Activated T-cell treated with anti-CD3 and anti-CD28 coated beads, Interleukin-2, amount 50 U/mL, for 1 hour (primary cell): ENCODE data around the gene CDH16.
"Not testable (repeated sequence)": the region's sequence is repeated elsewhere in the genome, so short reads cannot be mapped to it uniquely, and the experiment has no call there.

ENCODE experiments used
- DNase-seq: peaks from one replicate; pipeline ENCODE4 v3.0.0-alpha.2; 2020

The CDH16 gene

GRCh38 chr16:66946541-66946940 is 27.9 kb upstream of the CDH16 start:
- DNase-seq, result no peak

GRCh38 chr16:66945939-66946338 is 27.3 kb upstream of the CDH16 start:
- no peak for DNase-seq

- not testable (repeated sequence) for DNase-seq
These were observed 26.3 kb upstream of the CDH16 start for GRCh38 chr16:66944971-66945370.

DNA sequence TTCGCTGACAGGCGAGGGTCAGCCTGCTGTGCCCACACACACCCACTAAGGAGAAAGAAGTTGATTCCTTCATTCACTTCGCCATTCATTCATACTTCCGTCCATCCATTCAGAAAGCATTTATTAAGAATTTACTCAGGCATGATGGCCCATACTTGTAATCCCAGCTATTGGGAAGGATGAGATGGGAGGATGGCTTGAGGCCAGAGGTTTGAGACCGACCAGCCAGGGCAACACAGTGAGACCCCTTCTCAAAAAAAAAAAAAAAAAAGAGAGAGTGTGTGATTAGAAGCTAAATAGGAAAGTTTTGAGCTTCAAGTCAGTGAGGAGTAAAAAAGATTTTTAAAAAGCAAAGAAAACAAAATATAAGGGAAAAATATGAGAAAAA is 25.4 kb upstream of the CDH16 start:
- DNase-seq, result no peak

DNA sequence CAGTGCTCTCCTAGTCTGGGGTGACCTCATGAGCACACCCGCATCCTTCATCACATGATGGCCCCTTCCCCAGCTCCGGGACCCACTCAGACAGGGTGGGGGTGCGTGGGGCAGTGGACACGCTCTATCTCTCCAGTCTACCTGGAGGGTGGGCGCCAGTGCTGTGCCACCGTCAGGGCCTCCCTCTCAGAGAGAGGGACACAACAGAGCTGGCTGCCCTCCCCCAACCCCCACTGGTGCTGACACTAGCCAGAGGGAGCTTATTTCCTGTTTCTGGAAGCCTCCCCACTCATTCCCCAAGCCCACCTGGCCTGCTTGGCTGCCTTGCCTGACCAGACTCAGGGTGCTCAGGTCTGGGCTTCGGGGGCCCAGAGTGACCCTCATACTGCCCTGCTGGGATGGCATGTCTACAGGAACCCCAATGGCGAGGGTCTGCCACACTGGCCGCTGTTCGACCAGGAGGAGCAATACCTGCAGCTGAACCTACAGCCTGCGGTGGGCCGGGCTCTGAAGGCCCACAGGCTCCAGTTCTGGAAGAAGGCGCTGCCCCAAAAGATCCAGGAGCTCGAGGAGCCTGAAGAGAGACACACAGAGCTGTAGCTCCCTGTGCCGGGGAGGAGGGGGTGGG is 24.9 kb upstream of the CDH16 start:
- DNase-seq, result no peak

DNA sequence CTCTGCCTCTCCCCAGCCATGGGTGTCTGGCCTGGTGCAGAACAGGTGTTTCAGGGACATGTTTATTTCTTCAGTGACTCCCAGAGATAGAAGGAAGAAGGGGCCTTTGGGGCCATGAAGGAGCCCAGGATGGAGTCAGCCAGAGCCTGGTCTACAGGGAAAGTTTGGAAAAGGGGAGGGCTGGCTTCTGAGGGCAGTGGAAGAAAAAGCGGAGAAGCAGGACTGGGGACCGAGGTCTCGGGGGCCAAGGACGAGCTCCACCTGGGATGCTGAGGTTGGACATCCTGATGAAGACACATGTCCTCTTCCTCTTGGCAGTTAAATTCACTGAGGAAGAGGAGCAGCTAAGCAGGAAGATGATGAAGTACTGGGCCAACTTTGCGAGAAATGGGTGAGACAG is 24.3 kb upstream of the CDH16 start:
- no peak for DNase-seq

- DNase-seq, result no peak
These were observed 21.6 kb upstream of the CDH16 start for GRCh38 chr16:66940236-66940635.

DNA sequence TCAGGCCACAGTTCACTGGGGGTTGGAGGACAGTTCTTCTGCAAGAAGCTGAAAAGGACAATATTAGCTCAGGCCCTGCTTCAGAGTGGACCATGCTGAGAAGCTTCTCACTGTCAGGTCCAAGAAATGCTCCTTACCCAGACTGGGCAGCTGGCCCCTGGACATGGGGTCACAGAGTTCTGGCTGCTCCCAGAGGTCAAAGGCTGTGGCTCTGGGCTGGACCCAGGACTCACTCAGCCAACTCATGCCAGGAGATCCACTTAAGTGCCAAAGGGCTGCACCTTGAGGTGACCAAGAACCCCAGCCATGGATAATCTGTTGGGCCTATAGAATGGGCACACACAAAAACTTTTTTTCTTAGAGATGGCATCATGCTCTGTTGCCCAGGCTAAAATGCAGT is 20.7 kb upstream of the CDH16 start:
- DNase-seq, result no peak

DNA sequence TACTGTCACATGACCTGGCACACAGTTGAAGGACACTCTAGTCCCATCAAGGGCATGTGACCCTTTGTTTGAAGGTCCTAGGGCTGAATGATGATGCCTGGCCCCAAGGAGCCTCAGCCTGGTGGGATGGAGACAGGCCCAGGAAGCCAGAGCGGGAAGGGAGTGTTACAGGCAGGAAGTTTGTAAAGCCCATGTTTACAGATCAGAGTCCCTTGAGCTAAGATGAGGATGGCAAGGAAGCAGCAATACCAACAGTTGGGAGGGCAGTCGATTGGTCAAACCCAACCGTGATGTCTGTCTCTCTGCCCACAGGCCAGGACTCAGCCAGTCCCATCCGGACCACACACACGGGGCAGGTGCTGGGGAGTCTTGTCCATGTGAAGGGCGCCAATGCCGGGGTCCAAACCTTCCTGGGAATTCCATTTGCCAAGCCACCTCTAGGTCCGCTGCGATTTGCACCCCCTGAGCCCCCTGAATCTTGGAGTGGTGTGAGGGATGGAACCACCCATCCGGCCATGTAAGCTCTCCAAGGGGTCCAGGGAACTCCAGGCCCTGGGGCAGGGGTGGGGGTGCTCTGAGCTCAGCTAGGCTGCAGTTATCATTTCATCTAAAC is 19.1 kb upstream of the CDH16 start:
- no peak for DNase-seq

DNA sequence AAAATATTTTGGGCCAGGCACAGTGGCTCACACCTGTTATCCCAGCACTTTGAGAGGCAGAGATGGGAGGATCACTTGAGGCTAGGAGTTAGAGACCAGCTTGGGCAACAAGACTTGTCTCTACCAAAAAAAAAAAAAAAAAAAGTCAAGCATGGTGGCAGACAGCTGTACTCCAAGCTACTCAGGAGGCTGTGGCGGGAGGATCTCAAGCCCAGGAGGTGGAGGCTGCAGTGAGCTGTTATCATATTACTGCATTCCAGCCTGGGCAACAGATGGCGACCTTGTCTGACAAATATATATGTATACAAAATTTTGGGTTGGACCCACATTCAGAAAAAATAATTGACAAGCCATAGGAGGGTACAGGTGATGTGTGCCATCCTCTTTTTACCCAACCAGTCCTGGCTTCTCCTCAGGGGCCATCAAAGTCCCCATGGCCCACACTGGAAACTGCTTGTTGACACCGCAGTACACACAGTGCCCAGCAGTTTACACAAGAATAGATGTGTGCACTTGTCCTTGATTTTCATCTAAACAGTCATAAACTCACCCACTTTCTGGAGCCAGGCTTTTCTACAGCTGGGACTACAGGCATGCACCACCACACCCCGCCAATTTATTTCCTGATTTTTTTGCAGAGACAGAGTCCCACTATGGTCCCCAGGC is 18.3 kb upstream of the CDH16 start:
- no peak for DNase-seq

DNA sequence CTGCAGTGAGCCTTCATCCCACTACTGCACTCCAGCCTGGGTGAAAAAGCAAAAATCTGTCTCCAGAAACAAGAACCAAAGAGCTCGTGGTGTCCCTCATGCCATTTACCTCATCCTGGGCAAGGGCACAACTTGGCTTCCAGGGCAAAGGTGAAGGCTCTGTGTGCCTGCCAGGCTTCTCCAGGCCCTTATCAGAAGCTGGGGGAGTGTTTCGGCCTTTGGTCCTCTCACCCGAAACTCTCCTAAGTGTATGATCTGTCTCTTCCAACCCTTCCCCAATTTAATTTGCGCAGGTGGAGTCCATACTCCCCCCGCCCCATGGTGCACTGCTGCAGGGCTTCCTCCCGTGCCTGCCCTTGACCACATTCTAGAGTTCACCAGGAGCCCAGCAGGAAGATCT is 17.8 kb upstream of the CDH16 start:
- DNase-seq, result no peak

DNA sequence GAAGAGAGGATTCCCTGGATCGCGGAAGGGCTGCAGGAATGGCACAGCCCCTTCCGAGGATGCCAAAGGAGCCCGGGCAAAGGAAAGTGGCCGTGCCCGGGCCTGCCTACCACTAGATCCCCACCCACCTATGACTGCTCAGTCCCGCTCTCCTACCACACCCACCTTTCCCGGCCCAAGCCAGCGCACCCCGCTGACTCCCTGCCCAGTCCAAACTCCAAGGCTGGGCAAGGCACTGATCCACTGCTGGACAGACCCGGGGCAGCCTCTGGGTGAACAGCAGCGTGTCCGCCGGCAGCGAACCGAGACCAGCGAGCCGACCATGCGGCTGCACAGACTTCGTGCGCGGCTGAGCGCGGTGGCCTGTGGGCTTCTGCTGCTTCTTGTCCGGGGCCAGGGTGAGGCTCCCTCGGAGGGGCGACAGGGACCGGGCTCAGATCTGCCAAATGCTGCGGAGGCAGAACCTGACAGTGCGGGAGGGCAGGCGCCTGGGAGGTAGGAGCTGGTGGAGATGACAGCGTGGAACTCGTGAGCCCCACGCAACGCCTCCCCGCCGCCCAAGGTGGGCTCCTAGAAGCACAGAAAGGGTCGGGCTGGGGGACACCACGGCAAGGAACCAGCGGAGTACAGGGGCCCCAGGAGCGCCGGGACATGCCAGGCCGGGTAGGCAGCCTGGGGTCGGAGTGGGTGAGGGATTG is 16.8 kb upstream of the CDH16 start, which contains the start of gene CES2:
Gene CES2, plus strand, starts transcription at position 203 of the 698 bp plus-strand sequence. Its CDS starts 120 bp downstream, at position 323.
- DNase-seq, result no peak

- DNase-seq, result not testable (repeated sequence)
These were observed 16.2 kb upstream of the CDH16 start for GRCh38 chr16:66934839-66935313.

DNA sequence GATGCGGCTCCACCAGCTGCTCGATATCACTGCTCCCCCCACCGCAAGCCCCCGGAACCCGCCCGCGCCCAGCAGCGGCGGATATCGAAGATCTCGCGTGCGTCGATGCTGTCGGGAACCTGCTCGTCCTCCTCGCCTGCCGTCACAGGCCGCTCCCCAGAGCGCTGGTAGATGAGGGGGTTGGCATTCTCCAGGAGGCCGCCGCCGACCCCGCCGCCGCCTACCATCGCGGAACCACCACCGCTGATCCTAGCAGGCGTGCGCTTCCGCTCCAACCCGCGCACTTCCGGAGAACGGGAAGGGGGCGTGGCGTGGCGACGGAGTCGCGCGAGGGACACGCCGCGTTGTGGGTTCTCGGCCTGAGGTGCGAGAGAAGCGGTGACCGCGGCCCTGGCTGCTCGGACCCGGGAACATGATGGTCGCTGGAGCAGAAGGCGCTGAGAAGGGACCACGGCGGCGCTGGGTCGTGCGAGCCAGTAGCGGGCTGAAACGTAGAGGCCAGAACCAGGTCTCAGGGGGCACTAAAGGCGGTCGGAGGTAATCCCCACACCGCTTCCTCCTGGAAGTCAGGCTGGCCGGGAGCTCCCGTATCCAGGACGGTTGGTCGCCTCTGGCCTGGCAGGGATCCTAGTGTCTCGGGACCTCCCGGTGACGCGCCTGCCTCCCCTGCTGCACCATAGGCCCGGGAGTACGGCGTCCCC is 15.6 kb upstream of the CDH16 start, which contains the start of gene CIAO2B:
Gene CIAO2B, minus strand, starts transcription at position 265 of the 701 bp plus-strand sequence. Its CDS starts 38 bp downstream, at position 227.
- peak; percentile 91 for DNase-seq

- DNase-seq, result no peak
These were observed 15.1 kb upstream of the CDH16 start for GRCh38 chr16:66933776-66934137.

DNA sequence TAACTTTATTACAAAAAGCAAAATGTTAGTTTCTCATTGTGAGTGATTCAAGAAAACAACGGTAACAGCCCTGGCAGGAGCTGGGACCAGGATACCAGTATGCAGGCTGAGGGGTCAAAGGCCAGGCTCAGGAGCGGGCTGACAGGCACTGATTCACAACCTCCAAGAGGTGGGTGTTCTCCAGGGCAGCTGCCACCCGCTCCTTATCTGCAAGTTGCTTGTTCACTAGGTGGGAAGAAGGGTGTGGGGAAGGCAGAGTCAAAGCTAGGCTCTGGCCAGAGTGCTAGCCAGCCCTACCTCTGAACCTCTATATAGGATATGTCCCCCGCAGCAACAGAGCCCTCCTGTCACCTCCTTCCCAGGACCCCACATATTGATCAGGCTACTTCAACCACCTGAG is 13.4 kb upstream of the CDH16 start:
- no peak for DNase-seq

DNA sequence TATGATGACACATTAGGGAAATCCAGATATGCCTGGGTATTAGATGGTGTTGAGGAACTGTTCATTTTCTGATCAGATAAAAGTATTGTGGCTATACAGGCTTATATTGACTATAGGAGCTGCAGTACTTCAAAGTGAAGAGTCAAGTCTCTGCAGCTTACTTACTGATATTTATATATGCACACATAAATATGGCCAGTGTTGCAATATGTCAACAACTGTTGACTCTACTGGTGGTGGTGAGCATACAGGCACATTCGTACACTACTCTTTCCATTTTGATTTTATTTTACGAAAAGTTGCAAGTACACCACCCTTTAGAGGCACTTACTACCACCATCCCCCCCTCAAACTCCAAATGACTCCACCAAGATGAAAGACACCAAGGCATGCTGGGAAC is 13.0 kb upstream of the CDH16 start:
- DNase-seq, result no peak

DNA sequence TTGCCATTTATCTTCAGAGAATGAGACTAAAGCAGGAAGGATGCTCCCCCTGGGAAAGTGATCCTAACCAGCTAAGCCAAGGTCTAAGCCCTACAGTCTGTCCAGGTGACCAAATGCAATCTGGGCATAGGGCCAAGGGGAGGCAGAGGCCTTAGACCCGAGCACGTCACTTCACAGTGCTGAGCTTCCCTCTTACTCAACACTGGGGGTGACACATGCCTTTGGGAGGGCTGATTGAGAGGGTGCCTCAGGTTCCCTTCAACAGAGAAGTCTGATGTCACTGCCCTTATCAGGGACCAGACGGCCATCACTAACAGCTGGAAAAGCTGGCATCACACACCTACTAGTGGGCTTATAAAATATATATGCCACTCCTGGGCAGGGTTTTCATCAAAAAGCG is 11.5 kb upstream of the CDH16 start:
- no peak for DNase-seq

DNA sequence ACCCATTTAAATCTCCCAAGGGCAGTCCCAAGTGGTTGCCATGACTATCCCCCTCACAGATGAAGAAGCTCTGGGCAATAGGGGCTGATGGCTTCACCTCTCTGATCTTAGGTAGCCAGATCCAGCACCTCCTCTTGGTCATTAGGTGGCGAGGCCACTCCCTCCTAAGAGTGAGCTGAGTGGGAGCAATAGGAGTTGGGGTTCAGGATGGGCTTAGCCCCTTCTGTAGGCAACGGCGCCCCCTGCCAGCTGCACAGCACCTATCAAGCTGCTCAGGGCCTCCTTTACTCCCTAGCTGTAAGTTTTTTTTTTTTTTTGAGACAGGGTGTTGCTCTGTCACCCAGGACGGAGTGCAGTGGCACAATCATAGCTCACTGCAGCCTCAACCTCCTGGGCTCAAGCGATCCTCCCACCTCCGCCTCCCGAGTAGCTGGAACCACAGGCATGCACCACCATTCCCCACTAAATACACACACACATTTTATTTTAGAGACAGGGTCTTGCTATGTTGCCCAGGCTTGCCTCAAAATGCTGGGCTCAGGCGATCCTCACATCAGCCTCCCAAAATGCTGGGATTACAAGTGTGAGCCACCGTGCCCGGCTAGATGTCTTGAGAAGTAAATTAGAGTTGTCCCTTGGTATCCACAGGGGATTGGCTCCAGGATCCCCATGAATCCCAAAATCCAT is 10.2 kb upstream of the CDH16 start:
- DNase-seq, result no peak

- no peak for DNase-seq
These were observed 9.4 kb upstream of the CDH16 start for GRCh38 chr16:66927918-66928649.

DNA sequence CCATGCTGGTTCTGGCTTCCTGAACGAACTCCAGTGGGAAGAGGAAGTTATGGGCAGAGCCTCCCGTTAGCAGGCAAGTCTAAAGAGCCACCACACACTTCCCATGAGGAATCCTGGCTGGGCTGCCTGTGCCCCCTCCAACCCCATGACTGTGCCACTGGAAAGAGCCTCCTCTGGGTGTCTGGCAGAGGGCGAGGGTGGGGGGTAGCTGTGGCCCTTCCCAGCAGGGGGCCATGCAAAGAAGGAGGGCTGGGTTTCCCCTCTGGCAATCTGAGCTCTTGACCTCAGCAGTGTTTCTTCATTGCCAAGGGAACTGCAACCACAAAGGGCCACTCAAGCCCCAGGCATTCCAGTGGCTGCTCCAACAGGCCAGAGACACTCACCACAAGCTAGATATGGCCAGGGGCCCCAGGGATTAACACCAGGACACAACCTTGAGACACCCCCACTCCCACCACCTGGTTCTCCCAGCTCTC is 8.3 kb upstream of the CDH16 start:
- no peak for DNase-seq
